HFF-Myc (cell line): ENCODE results near the gene SMIM9.

ENCODE experiments used
- DNase-seq: peaks from one replicate; pipeline ENCODE4 v3.0.0-alpha.2; 2011; ENCODE audit warnings: low read depth; ENCODE audit errors: extremely low read depth
- H3K4me3 ChIP-seq: replicated peaks from 2 replicates; pipeline ENCODE4 v1.5.1; 2011; ENCODE audit warnings: low read depth, mild to moderate bottlenecking, control low read depth, low read length
- CTCF ChIP-seq: IDR thresholded peaks from 2 replicates; pipeline ENCODE4 v1.5.1; 2012; ENCODE audit warnings: mild to moderate bottlenecking, low read depth, low read length, control low read depth; ENCODE audit errors: missing control alignments

Gene SMIM9

DNA sequence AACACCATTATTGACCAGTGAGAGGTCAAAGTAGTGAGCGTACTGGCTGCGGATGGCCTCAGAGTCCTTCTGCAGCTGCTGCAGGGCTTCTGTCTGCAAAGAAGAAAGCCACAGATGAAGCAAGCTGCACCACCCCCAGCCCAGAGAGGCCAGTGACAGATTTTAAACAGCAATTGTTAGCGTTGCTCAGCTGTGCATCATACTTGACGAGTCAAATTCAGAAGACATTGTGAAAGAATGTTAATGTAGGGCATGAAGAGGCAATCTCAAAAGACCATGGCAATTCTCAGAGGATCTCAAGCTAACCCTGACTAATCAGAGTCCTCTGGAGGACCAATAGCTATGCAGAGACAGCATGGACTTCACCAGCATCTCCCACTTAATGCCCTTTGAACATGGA lies 55.2 kb downstream of the SMIM9 start:
- no peak for DNase-seq
- no peak for TF ChIP-seq CTCF
- no peak overlapping the region for H3K4me3 ChIP-seq

GRCh38 chrX:154776753-154777152 lies 57.7 kb downstream of the SMIM9 start:
- DNase-seq, result no peak
- TF ChIP-seq CTCF, result no peak
- no peak overlapping the region for H3K4me3 ChIP-seq

DNA sequence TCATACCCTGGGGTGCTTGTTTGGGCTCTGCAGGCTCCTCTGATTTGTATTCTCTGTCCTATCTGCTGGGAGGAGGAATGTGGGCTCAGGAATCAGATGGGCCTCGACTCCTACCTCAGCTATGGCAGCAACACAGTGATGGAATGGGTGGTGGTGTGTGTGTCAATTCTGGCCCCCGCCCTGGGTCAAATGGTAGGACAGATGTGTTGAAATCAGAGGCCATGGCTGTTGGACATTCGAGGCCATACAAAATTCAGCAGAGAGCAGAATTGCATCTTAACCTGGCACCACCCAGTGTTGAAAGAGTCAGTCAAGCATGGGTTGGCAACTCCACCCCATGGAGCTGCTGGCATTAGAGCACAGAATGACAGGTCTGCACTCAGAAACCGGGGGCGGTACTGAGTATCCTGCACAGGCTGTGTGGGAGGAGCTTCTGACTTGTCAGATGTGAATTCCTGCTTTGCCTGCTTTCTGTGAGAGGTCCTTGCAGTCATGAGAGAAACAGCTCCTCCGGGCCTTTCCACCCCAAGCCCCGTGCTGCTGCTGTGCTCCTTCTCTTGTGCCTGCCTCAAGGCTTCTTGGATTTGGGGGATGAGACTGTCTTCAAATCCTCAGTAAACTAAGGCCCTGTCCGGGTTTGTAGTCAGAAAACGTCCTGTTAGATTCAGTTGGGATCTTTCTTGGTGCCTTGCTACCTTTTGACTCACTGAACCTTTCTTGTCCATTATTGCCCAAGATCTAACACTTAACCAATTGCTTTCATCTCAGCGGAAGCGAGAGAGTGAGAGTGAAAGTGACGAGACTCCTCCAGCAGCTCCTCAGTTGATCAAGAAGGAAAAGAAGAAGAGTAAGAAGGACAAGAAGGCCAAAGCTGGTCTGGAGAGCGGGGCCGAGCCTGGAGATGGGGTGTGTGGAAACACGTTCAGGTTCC lies 58.8 kb downstream of the SMIM9 start:
- TF ChIP-seq CTCF, result no peak
- H3K4me3 ChIP-seq, result no peak overlapping the region
- no peak for DNase-seq

DNA sequence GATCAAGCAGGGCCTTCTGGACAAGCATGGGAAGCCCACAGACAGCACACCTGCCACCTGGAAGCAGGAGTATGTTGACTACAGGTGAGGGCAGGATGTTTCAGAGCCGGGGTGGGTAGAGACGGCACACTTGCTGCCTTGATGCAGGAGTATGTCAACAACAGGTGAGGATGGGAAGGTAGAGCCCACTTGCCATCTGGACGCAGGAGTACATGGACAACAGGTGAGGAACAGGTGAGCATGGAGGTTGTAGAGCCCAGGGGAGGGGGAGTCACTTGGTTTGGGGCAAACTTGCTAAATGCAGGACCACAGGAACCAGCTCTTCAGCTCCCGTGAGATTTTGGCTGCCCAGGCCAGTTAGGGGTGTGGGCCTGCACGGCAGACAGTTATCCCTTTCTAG lies 59.8 kb downstream of the SMIM9 start:
- TF ChIP-seq CTCF, result no peak
- no peak for DNase-seq
- H3K4me3 ChIP-seq, result no peak overlapping the region
